Ovary (tissue), 3 donors: ENCODE results near the gene SPDEF.

ENCODE experiments used
- EP300 ChIP-seq: sonication (generic); formaldehyde crosslinking; IDR thresholded peaks from one replicate; pipeline ENCODE4 v1.6.1; 2017; ENCODE audit warnings: antibody characterized with exemption
- POLR2A ChIP-seq: fragments of 450-650 bp; IDR thresholded peaks from one replicate; pipeline ENCODE4 v1.6.1; 2017; ENCODE audit warnings: antibody characterized with exemption, mild to moderate bottlenecking, moderate library complexity
- TF ChIP-seq, protein P1 (sequence below), 3 donors: fragments of 450-650 bp in 2 of 3; fragments of 200-600 bp in 1 of 3; IDR thresholded peaks; one replicate each; pipeline versions ENCODE4 v1.5.1 to v1.8.0; 2016 to 2022; ENCODE audit warnings: antibody characterized with exemption in 3 of 3, mild to moderate bottlenecking in 1 of 3
- donor health status: DM: no; HTN: no; CAD: no.

DNA sequence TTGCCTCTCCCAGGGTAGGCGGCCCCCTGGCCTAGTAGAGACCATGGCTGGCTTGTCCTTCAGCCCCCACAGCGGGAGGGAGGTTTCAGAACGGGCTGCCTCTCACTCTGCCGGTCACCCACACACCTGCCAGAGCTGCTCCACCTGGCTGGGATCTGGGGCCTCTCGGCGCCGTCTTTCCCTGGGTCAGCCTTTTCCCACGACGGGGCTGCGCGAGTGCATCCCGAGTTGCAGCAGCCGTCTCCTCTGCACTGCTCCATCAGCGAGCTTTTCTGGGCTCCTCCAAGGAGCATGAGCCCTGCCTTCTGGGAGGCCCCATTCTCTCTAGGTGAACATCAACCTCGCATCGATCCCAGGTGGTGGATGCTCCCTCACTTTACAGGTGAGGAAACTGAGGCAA lies 15.9 kb upstream of the SPDEF start:
- no peak for TF ChIP-seq POLR2A
- TF ChIP-seq, protein P1, sequence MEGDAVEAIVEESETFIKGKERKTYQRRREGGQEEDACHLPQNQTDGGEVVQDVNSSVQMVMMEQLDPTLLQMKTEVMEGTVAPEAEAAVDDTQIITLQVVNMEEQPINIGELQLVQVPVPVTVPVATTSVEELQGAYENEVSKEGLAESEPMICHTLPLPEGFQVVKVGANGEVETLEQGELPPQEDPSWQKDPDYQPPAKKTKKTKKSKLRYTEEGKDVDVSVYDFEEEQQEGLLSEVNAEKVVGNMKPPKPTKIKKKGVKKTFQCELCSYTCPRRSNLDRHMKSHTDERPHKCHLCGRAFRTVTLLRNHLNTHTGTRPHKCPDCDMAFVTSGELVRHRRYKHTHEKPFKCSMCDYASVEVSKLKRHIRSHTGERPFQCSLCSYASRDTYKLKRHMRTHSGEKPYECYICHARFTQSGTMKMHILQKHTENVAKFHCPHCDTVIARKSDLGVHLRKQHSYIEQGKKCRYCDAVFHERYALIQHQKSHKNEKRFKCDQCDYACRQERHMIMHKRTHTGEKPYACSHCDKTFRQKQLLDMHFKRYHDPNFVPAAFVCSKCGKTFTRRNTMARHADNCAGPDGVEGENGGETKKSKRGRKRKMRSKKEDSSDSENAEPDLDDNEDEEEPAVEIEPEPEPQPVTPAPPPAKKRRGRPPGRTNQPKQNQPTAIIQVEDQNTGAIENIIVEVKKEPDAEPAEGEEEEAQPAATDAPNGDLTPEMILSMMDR (IDR thresholded peaks at IDR 0.05) = no peak
- no peak for TF ChIP-seq EP300
